HepG2 (cell line): Measurements from ENCODE around the gene GCDH. TPM values are rescaled to one million over a fixed set of nuclear protein-coding genes. Genes with fewer than 3 reads are reported as not detected.

Experiments used
- ARID3A ChIP-seq: IDR thresholded peaks from 2 replicates; pipeline ENCODE4 v1.6.1; 2012; ENCODE audit warnings: low read depth, low read length, improper control_type of control experiment
- ELF1 ChIP-seq: sonication (generic); formaldehyde crosslinking; IDR thresholded peaks from 2 replicates; pipeline ENCODE4 v1.4.0; 2020; ENCODE audit warnings: missing genetic modification reagents
- ELF3 ChIP-seq: IDR thresholded peaks from 2 replicates; pipeline ENCODE4 v1.6.1; 2016; ENCODE audit warnings: missing genetic modification reagents, missing compliant biosample characterization
- LCORL ChIP-seq, 2 experiments: fragments of 450-650 bp in 1 of 2; sonication (generic) in 1 of 2; formaldehyde crosslinking in 1 of 2; IDR thresholded peaks; 2 replicates each; pipeline versions ENCODE4 v1.5.0 to v1.6.1; 2017 to 2020; ENCODE audit warnings: antibody characterized with exemption in 1 of 2, missing genetic modification reagents in 1 of 2
- MEF2D ChIP-seq: sonication (generic); formaldehyde crosslinking; IDR thresholded peaks from 2 replicates; pipeline ENCODE4 v1.5.1; 2020; ENCODE audit warnings: mild to moderate bottlenecking, missing genetic modification reagents
- MLX ChIP-seq: IDR thresholded peaks from 2 replicates; pipeline ENCODE4 v1.6.1; 2016
- TBX2 ChIP-seq: sonication (generic); formaldehyde crosslinking; IDR thresholded peaks from 2 replicates; pipeline ENCODE4 v1.5.0; 2020; ENCODE audit warnings: missing genetic modification reagents, mild to moderate bottlenecking, borderline replicate concordance
- ZBTB4 ChIP-seq: sonication (generic); formaldehyde crosslinking; IDR thresholded peaks from 2 replicates; pipeline ENCODE4 v1.4.0; 2020; ENCODE audit warnings: missing genetic modification reagents, mild to moderate bottlenecking, borderline replicate concordance
- ZHX2 ChIP-seq, 2 experiments: sonication (generic) in 1 of 2; formaldehyde crosslinking in 1 of 2; IDR thresholded peaks; 2 replicates each; pipeline versions ENCODE4 v1.6.1 to v1.9.0; 2014 to 2022; ENCODE audit warnings: antibody characterized with exemption in 1 of 2, borderline replicate concordance in 1 of 2, inconsistent platforms in 1 of 2, low read depth in 1 of 2, missing genetic modification reagents in 1 of 2
- ZNF337 ChIP-seq: sonication (generic); formaldehyde crosslinking; IDR thresholded peaks from 2 replicates; pipeline ENCODE4 v1.5.1; 2020; ENCODE audit warnings: missing genetic modification reagents, low read depth, mild to moderate bottlenecking, borderline replicate concordance
- ZNF446 ChIP-seq: sonication (generic); formaldehyde crosslinking; IDR thresholded peaks from 2 replicates; pipeline ENCODE4 v1.5.0; 2020; ENCODE audit warnings: mild to moderate bottlenecking, missing genetic modification reagents
- ZNF75D ChIP-seq: sonication (generic); formaldehyde crosslinking; IDR thresholded peaks from 2 replicates; pipeline ENCODE4 v1.8.1; 2023; ENCODE audit warnings: missing genetic modification reagents, mild to moderate bottlenecking, borderline replicate concordance
- ZNF816 ChIP-seq: sonication (generic); formaldehyde crosslinking; IDR thresholded peaks from 2 replicates; pipeline ENCODE4 v1.8.0; 2022; ENCODE audit warnings: missing genetic modification reagents, mild to moderate bottlenecking, borderline replicate concordance
- polyA plus RNA-seq, 8 experiments: library from polyadenylated mRNA; depleted of rRNA in 3 of 8; stranded (reverse) in 7 of 8; unstranded in 1 of 8; fragments of >200 nt; fragmentation: Illumina TruSeq in 4 of 8; extraction: Trizol in 4 of 8; gene quantifications; 2 replicates each; pipeline versions ENCODE4 v1.2.1 to v1.2.3, GENCODE V29; 2011 to 2016; ENCODE audit warnings: low read depth in 4 of 8, missing spikeins in 1 of 8, mixed read lengths in 1 of 8; ENCODE audit not compliant: insufficient read depth in 1 of 8
- total RNA-seq, 5 experiments: library from RNA; depleted of rRNA; stranded (reverse); fragments of >200 nt; fragmentation: Illumina TruSeq; extraction: Trizol; gene quantifications; 2 replicates each; pipeline ENCODE4 v1.2.3, GENCODE V29; 2016; ENCODE audit warnings: low read depth in 1 of 5

GCDH gene
- total and polyA plus RNA-seq, 2 of the 13 experiments (the other 11 are each of a cell fraction or from before 2014, with no cell fraction given), result 15.1 to 38.0 TPM

GRCh38 chr19:12913851-12914690 is 23.1 kb downstream of the GCDH start (continued):
- no peak for TF ChIP-seq ZBTB4 (CRISPR knock-in tag)
- no peak for TF ChIP-seq ZNF75D (CRISPR knock-in tag)
- no peak for TF ChIP-seq ZNF446 (CRISPR knock-in tag)
- TF ChIP-seq ZNF337 (CRISPR knock-in tag), result no peak
- TF ChIP-seq ZHX2 (IDR thresholded peaks at IDR 0.05; ENCODE audit: low read depth), result no peak
- no peak for TF ChIP-seq ZHX2 (CRISPR knock-in tag; IDR thresholded peaks at IDR 0.05; ENCODE audit: borderline replicate concordance)
- TF ChIP-seq ZNF816 (CRISPR knock-in tag), result no peak
- TF ChIP-seq TBX2 (CRISPR knock-in tag), result no peak
- TF ChIP-seq ELF3 (CRISPR knock-in tag), result peak; percentile 53
- 0 out of 2 replicates have a peak, but pooled peaks have one; percentile 19 for TF ChIP-seq MLX (CRISPR knock-in tag)
- no peak for TF ChIP-seq LCORL (IDR thresholded peaks at IDR 0.05)
- TF ChIP-seq LCORL (CRISPR knock-in tag; IDR thresholded peaks at IDR 0.05), result no peak
- TF ChIP-seq ELF1 (CRISPR knock-in tag), result peak; percentile 63
- no peak for TF ChIP-seq MEF2D
- TF ChIP-seq ARID3A, result no peak
